NCI-H446 (cell line): ENCODE results near the gene NAA50.
A peak's percentile ranks its signal among the peaks of the same experiment; 100 is the strongest.

Experiments used
- DNase-seq, 2 experiments: peaks; one replicate each; lab custom pipeline; 2025; lab: John Stamatoyannopoulos, UW

NAA50 gene

GRCh38 chr3:113741620-113742019 is 4.4 kb downstream of the NAA50 start:
- DNase-seq, result no peak

- no peak for DNase-seq
These were observed 5.0 kb downstream of the NAA50 start for GRCh38 chr3:113741086-113741485.

- DNase-seq, result peak; percentile 45 to 78
These were observed 9.4 kb downstream of the NAA50 start for GRCh38 chr3:113736548-113737089.

GRCh38 chr3:113731694-113732093 is 14.4 kb downstream of the NAA50 start:
- DNase-seq, result no peak

GRCh38 chr3:113730550-113730949 is 15.5 kb downstream of the NAA50 start:
- no peak for DNase-seq

- no peak for DNase-seq
These were observed 17.4 kb downstream of the NAA50 start for GRCh38 chr3:113728661-113729060.

- DNase-seq, result no peak
These were observed 24.4 kb downstream of the NAA50 start for GRCh38 chr3:113721636-113722035.

- DNase-seq, result no peak
These were observed 26.3 kb downstream of the NAA50 start for GRCh38 chr3:113719758-113720157.

- DNase-seq, result no peak
These were observed 26.8 kb downstream of the NAA50 start for GRCh38 chr3:113719294-113719693.

GRCh38 chr3:113717818-113718217 is 28.2 kb downstream of the NAA50 start:
- DNase-seq, result no peak

- DNase-seq, result no peak
These were observed 28.7 kb downstream of the NAA50 start for GRCh38 chr3:113717308-113717707.

- no peak for DNase-seq
These were observed 31.3 kb downstream of the NAA50 start for GRCh38 chr3:113714702-113715101.

GRCh38 chr3:113712129-113712528 is 33.9 kb downstream of the NAA50 start:
- DNase-seq, result no peak

- DNase-seq, result no peak
These were observed 38.2 kb downstream of the NAA50 start for GRCh38 chr3:113707835-113708234.

- DNase-seq, result no peak
These were observed 47.1 kb downstream of the NAA50 start for GRCh38 chr3:113698956-113699355.

GRCh38 chr3:113698213-113698742 is 47.8 kb downstream of the NAA50 start:
- DNase-seq, result no peak

GRCh38 chr3:113697500-113698090 is 48.5 kb downstream of the NAA50 start:
- peak in 1 of 2 experiments; percentile 26 for DNase-seq

- DNase-seq, result peak; percentile 99
These were observed 49.2 kb downstream of the NAA50 start for GRCh38 chr3:113696658-113697499.

- peak; percentile 31 to 68 for DNase-seq
These were observed 50.0 kb downstream of the NAA50 start, which contains the start of gene USF3 for GRCh38 chr3:113695786-113696645. Gene USF3 (minus strand): TSS chr3:113696642. CDS start chr3:113674878, 21,764 bp downstream.

GRCh38 chr3:113695431-113695785 is 50.6 kb downstream of the NAA50 start:
- DNase-seq, result no peak

GRCh38 chr3:113690482-113690881 is 55.6 kb downstream of the NAA50 start:
- no peak for DNase-seq
